K562 (cell line): ENCODE measurements around the gene MMP19. TPM values are rescaled to one million over a fixed set of nuclear protein-coding genes. Genes with fewer than 3 reads are reported as not detected.

ENCODE experiments used
- ATAC-seq: fragments of 200-7000 bp; cut with Tn5 transposase; 3 replicates; pipeline ENCODE4 v1.9.1; 2020; ENCODE audit warnings: moderate library complexity
- BruUV-seq: library from RNA; stranded (reverse); fragments of 400-500 nt; replicated peaks from 2 replicates; lab custom pipeline; 2021; lab: Mats Ljungman, UMichigan
- CTCF ChIA-PET: fragments of 300-600 bp; formaldehyde crosslinking; extraction: SDS; loops from one replicate; lab custom pipeline; 2021; ENCODE audit warnings: low intra/inter-chr PET ratio; lab: Yijun Ruan, JAX
- POLR2A ChIA-PET: fragments of 300-600, 350-650 bp; sonication (Branson Sonifier 250); formaldehyde crosslinking; extraction: SDS; loops from one replicate; lab custom pipeline; 2021; ENCODE audit warnings: antibody characterized with exemption, inconsistent platforms; lab: Yijun Ruan, JAX
- DNase-seq, 4 experiments: peaks; one replicate each; pipeline versions ENCODE4 v3.0.0 to v3.0.0-alpha.2; 2011 to 2018; ENCODE audit warnings: low spot score in 3 of 4, mixed read lengths in 3 of 4; ENCODE audit errors: extremely low read depth in 1 of 4
- FAIRE-seq: peaks from 2 replicates; lab custom pipeline; 2011; peaks lifted over from hg19 to GRCh38; lab: Jason Lieb, UNC
- H2AFZ ChIP-seq: 2 replicates; pipeline ENCODE4 v1.6.0; 2011; ENCODE audit warnings: low read depth, low read length, control low read depth, inconsistent platforms
- H3K27ac ChIP-seq: fragments of 200-600 bp; 3 replicates; pipeline ENCODE4 v1.8.0; 2011; ENCODE audit warnings: low read depth, mild to moderate bottlenecking, control low read depth, inconsistent platforms, low read length, moderate library complexity, mixed read lengths; ENCODE audit errors: extremely low read depth
- H3K27me3 ChIP-seq, 2 experiments: fragments of 300-600 bp in 1 of 2; 2 replicates in 1 of 2; 3 replicates in 1 of 2; pipeline versions ENCODE4 v1.6.0 to v1.8.0; 2011; ENCODE audit warnings: inconsistent platforms in 2 of 2, low read length in 2 of 2, mild to moderate bottlenecking in 1 of 2, mixed read lengths in 1 of 2, moderate library complexity in 1 of 2; ENCODE audit not compliant: control insufficient read depth in 2 of 2, insufficient read depth in 2 of 2
- H3K36me3 ChIP-seq: fragments of 300-600 bp; 3 replicates; pipeline ENCODE4 v1.8.0; 2011; ENCODE audit warnings: mild to moderate bottlenecking, low read length, inconsistent platforms; ENCODE audit not compliant: control insufficient read depth, insufficient read depth
- H3K4me1 ChIP-seq, 2 experiments: fragments of 200-600 bp in 1 of 2; replicated peaks in 1 of 2; 2 replicates in 1 of 2; 3 replicates in 1 of 2; pipeline versions ENCODE4 v1.5.1 to v1.8.0; 2011; ENCODE audit warnings: inconsistent platforms in 2 of 2, low read length in 2 of 2, mild to moderate bottlenecking in 1 of 2, mixed read lengths in 1 of 2, moderate library complexity in 1 of 2; ENCODE audit not compliant: control insufficient read depth in 2 of 2, insufficient read depth in 2 of 2
- H3K4me2 ChIP-seq: 2 replicates; pipeline ENCODE4 v1.6.1; 2011; ENCODE audit warnings: low read length, control low read depth, inconsistent platforms, mixed read lengths; ENCODE audit not compliant: insufficient read depth
- H3K4me3 ChIP-seq: fragments of 200-600 bp; sonication (generic), shearing (Covaris generic); 2 replicates; pipeline ENCODE4 v1.5.1; 2016; ENCODE audit warnings: control low read depth, inconsistent platforms
- H3K79me2 ChIP-seq: fragments of 200-600 bp; 3 replicates; pipeline ENCODE4 v1.8.0; 2011; ENCODE audit warnings: low read length, inconsistent platforms; ENCODE audit not compliant: control insufficient read depth, insufficient read depth
- H3K9ac ChIP-seq, 2 experiments: 2 replicates each; pipeline versions ENCODE4 v1.6.0 to v1.6.1; 2011; ENCODE audit warnings: low read depth in 2 of 2, low read length in 2 of 2, control low read depth in 1 of 2, inconsistent platforms in 1 of 2, mild to moderate bottlenecking in 1 of 2, mixed read lengths in 1 of 2; ENCODE audit not compliant: insufficient read depth in 1 of 2
- H3K9me1 ChIP-seq: one replicate; pipeline ENCODE4 v1.6.0; 2011; ENCODE audit warnings: inconsistent platforms, mild to moderate bottlenecking, low read length, moderate library complexity; ENCODE audit not compliant: control insufficient read depth, insufficient read depth
- H3K9me3 ChIP-seq: replicated peaks from 2 replicates; pipeline ENCODE4 v1.5.1; 2011; ENCODE audit warnings: low read depth, low read length, inconsistent platforms; ENCODE audit not compliant: control insufficient read depth, insufficient read depth
- H4K20me1 ChIP-seq: replicated peaks from 2 replicates; pipeline ENCODE4 v1.6.1; 2011; ENCODE audit warnings: low read length, inconsistent platforms, mixed read lengths; ENCODE audit not compliant: control insufficient read depth, insufficient read depth
- CCAR2 ChIP-seq: fragments of 200-400 bp; formaldehyde crosslinking; IDR thresholded peaks from 2 replicates; pipeline ENCODE4 v1.6.1; 2017; ENCODE audit warnings: mild to moderate bottlenecking, low read depth, low read length
- HSF4 ChIP-seq: fragments of 250-450 bp; sonication (Bioruptor Pico); IDR thresholded peaks from 2 replicates; pipeline ENCODE4 v2.1.2; 2022; ENCODE audit warnings: mild to moderate bottlenecking, moderate library complexity, borderline replicate concordance
- KDM1A ChIP-seq, 2 experiments: fragments of 450-650 bp; IDR thresholded peaks; 2 replicates each; pipeline ENCODE4 v1.6.1; 2016; ENCODE audit warnings: mild to moderate bottlenecking in 2 of 2
- L3MBTL2 ChIP-seq: fragments of 450-650 bp; IDR thresholded peaks from 2 replicates; pipeline ENCODE4 v1.6.1; 2016; ENCODE audit warnings: mild to moderate bottlenecking, moderate library complexity
- NCOA1 ChIP-seq: fragments of 450-650 bp; IDR thresholded peaks from 2 replicates; pipeline ENCODE4 v1.6.1; 2016; ENCODE audit warnings: low read depth
- SPI1 ChIP-seq: IDR thresholded peaks from 2 replicates; pipeline ENCODE4 v1.6.1; 2011; ENCODE audit warnings: low read depth, low read length, control low read depth, borderline replicate concordance
- ZNF3 ChIP-seq: fragments of 250-450 bp; sonication (Bioruptor Pico); IDR thresholded peaks from 2 replicates; pipeline ENCODE4 v1.5.0; 2021; ENCODE audit warnings: mild to moderate bottlenecking, moderate library complexity
- WGBS: fragments of 100-300 bp; shearing (Covaris generic); methylation state at CpG from one replicate; pipeline ENCODE4 v1.1.6; 2016; ENCODE audit warnings: low coverage, mixed read lengths; ENCODE audit not compliant: insufficient coverage; ENCODE audit errors: missing lambda C conversion rate; 5-methylcytosine and 5-hydroxymethylcytosine counted together
- in situ Hi-C: fragments of 300-500 bp; cut with MboI; formaldehyde crosslinking; loops from 4 replicates; pipeline ENCODE4 v1.15.0; 2018; ENCODE audit warnings: inconsistent platforms, mixed read lengths
- intact Hi-C: fragments of 100-400 bp; cut with micrococcal nuclease; formaldehyde crosslinking; loops from 2 replicates; pipeline ENCODE4 v1.14.2; 2022
- polyA plus RNA-seq, 8 experiments: library from polyadenylated mRNA; depleted of rRNA in 4 of 8; stranded (reverse) in 5 of 8; unstranded in 3 of 8; fragments of >200 nt; fragmentation: Nextera tagmentation in 2 of 8; fragmentation: Illumina TruSeq in 1 of 8; extraction: Ambion mirVana in 2 of 8; extraction: Trizol in 1 of 8; gene quantifications; 2 replicates each; pipeline versions ENCODE4 v1.2.1 to v1.2.3, GENCODE V29; 2011 to 2014; ENCODE audit warnings: inconsistent platforms in 1 of 8, missing spikeins in 1 of 8
- total RNA-seq, 7 experiments: library from RNA; depleted of rRNA in 6 of 7; stranded (reverse); fragments of >200 nt in 6 of 7; fragmentation: Illumina TruSeq in 2 of 7; extraction: Trizol in 2 of 7; gene quantifications; 2 replicates each; pipeline versions ENCODE4 v1.2.1 to v1.2.3, GENCODE V29; 2011 to 2021; ENCODE audit warnings: low replicate concordance in 1 of 7
- TF ChIP-seq, protein P1 (sequence below), 2 experiments: IDR thresholded peaks in 1 of 2; conservative IDR thresholded peaks in 1 of 2; 2 replicates each; pipeline ENCODE4 v1.6.1; 2016; ENCODE audit warnings: low read depth in 2 of 2, mild to moderate bottlenecking in 1 of 2, missing compliant biosample characterization in 1 of 2, missing genetic modification characterization in 1 of 2, moderate library complexity in 1 of 2
- TF ChIP-seq, protein P2 (sequence below): sonication (generic); formaldehyde crosslinking; IDR thresholded peaks from 2 replicates; pipeline ENCODE4 v1.8.1; 2023; ENCODE audit warnings: mild to moderate bottlenecking, missing genetic modification reagents
- TF ChIP-seq, protein P3 (sequence below): fragments of 450-650 bp; IDR thresholded peaks from 2 replicates; pipeline ENCODE4 v1.6.1; 2017; ENCODE audit warnings: antibody characterized with exemption
- TF ChIP-seq, protein P4 (sequence below), 2 experiments: fragments of 450-650 bp in 1 of 2; sonication (generic) in 1 of 2; formaldehyde crosslinking; conservative IDR thresholded peaks; 2 replicates each; pipeline versions ENCODE4 v1.4.0 to v1.8.1; 2020 to 2022; ENCODE audit warnings: mild to moderate bottlenecking in 1 of 2, missing genetic modification reagents in 1 of 2
- TF ChIP-seq, protein P5 (sequence below): fragments of 450-650 bp; IDR thresholded peaks from 2 replicates; pipeline ENCODE4 v1.6.1; 2016; ENCODE audit warnings: low read depth, mild to moderate bottlenecking, moderate library complexity

MMP19 gene
- total and polyA plus RNA-seq, 9 of the 15 experiments (the other 6 are each of a cell fraction or from before 2014, with no cell fraction given), result 0.14 to 1.6 (median 0.66) TPM

DNA sequence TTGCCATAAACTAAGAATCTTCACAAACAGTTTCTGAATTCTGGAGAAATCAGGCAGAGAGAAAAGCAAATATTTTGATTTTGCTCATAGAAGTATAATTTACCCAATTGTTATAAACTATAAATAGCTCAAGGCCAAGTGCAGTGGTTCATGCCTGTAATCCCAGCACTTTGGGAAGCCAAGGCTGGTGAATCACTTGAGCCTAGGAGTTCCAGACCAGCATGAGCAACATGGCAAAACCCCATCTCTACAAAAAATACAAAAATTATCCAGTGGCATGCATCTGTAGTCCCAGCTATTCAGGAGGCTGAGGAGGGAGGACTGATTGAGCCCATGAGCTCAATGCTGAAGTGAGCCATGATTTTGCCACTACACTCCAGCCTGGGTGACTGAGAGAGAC lies 19.6 kb upstream of the MMP19 start (continued):
- TF ChIP-seq, protein P1, sequence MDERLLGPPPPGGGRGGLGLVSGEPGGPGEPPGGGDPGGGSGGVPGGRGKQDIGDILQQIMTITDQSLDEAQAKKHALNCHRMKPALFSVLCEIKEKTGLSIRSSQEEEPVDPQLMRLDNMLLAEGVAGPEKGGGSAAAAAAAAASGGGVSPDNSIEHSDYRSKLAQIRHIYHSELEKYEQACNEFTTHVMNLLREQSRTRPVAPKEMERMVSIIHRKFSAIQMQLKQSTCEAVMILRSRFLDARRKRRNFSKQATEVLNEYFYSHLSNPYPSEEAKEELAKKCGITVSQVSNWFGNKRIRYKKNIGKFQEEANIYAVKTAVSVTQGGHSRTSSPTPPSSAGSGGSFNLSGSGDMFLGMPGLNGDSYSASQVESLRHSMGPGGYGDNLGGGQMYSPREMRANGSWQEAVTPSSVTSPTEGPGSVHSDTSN (CRISPR knock-in tag; IDR thresholded peaks at IDR 0.05; ENCODE audit: low read depth), result no peak
- TF ChIP-seq, protein P1 (tag; conservative IDR thresholded peaks at IDR 0.05; ENCODE audit: low read depth), result no peak
- no peak for TF ChIP-seq NCOA1
- no peak for TF ChIP-seq L3MBTL2
- TF ChIP-seq, protein P2, sequence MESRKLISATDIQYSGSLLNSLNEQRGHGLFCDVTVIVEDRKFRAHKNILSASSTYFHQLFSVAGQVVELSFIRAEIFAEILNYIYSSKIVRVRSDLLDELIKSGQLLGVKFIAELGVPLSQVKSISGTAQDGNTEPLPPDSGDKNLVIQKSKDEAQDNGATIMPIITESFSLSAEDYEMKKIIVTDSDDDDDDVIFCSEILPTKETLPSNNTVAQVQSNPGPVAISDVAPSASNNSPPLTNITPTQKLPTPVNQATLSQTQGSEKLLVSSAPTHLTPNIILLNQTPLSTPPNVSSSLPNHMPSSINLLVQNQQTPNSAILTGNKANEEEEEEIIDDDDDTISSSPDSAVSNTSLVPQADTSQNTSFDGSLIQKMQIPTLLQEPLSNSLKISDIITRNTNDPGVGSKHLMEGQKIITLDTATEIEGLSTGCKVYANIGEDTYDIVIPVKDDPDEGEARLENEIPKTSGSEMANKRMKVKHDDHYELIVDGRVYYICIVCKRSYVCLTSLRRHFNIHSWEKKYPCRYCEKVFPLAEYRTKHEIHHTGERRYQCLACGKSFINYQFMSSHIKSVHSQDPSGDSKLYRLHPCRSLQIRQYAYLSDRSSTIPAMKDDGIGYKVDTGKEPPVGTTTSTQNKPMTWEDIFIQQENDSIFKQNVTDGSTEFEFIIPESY, result no peak
- no peak for TF ChIP-seq HSF4 (CRISPR knock-in tag)
- no peak for TF ChIP-seq KDM1A (IDR thresholded peaks at IDR 0.05)

DNA sequence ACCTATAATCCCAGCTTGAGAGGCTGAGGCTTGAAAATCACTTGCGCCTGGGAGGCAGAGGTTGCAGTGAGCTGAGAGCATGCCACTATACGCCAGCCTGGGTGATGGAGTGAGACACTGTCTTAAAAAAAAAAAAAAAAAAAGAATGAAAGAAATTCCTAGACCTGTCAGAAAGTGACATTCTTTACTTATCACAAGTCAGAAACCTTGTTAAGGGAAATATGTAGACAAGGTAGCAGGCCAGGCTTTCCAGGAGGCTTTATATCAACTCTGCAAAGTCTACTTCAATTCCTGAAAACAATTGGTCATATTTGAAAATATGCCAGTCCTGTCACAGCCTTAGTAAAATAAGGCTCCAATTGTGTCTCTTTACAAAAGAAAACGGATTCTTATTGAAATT lies 19.1 kb upstream of the MMP19 start:
- Histone ChIP-seq H3K79me2 (no peaks in the 10 kb centered on the region), H3K9ac (no peak overlapping the region), H3K9me1 (no peaks in the 10 kb centered on the region), H2AFZ (no peak overlapping the region), H3K4me1 (no peaks in the 10 kb centered on the region; a peak in 1 of 5 replicates), H4K20me1 (no peaks in the 10 kb centered on the region), H3K4me3 (no peak overlapping the region), H3K4me2 (no peak overlapping the region), H3K27me3 (no peaks in the 10 kb centered on the region), H3K9me3 (no peaks in the 10 kb centered on the region; the same call in 1 of the 2 replicates), H3K36me3 (no peaks in the 10 kb centered on the region), H3K27ac (no peak overlapping the region)
- no TSS peak for BruUV-seq
- intact Hi-C loops (no loop called here), in situ Hi-C loops (no loop called here)
- ChIA-PET CTCF (no interaction called here), POLR2A (no interaction called here)
- 64% methylated on average over 3 of the region's 3 CpGs for WGBS
- no peak for FAIRE-seq
- no peak for ATAC-seq
- no peak for DNase-seq
- TF ChIP-seq, protein P3, sequence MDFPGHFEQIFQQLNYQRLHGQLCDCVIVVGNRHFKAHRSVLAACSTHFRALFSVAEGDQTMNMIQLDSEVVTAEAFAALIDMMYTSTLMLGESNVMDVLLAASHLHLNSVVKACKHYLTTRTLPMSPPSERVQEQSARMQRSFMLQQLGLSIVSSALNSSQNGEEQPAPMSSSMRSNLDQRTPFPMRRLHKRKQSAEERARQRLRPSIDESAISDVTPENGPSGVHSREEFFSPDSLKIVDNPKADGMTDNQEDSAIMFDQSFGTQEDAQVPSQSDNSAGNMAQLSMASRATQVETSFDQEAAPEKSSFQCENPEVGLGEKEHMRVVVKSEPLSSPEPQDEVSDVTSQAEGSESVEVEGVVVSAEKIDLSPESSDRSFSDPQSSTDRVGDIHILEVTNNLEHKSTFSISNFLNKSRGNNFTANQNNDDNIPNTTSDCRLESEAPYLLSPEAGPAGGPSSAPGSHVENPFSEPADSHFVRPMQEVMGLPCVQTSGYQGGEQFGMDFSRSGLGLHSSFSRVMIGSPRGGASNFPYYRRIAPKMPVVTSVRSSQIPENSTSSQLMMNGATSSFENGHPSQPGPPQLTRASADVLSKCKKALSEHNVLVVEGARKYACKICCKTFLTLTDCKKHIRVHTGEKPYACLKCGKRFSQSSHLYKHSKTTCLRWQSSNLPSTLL, result no peak
- TF ChIP-seq SPI1, result no peak
- no peak for TF ChIP-seq CCAR2
- TF ChIP-seq, protein P4, sequence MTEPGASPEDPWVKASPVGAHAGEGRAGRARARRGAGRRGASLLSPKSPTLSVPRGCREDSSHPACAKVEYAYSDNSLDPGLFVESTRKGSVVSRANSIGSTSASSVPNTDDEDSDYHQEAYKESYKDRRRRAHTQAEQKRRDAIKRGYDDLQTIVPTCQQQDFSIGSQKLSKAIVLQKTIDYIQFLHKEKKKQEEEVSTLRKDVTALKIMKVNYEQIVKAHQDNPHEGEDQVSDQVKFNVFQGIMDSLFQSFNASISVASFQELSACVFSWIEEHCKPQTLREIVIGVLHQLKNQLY (CRISPR knock-in tag; conservative IDR thresholded peaks at IDR 0.05), result no peak
- TF ChIP-seq, protein P5, sequence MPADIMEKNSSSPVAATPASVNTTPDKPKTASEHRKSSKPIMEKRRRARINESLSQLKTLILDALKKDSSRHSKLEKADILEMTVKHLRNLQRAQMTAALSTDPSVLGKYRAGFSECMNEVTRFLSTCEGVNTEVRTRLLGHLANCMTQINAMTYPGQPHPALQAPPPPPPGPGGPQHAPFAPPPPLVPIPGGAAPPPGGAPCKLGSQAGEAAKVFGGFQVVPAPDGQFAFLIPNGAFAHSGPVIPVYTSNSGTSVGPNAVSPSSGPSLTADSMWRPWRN, result no peak
- no peak for TF ChIP-seq ZNF3 (CRISPR knock-in tag)
